NCI-H345 treated with DMSO at 0.1 percent for 48 hours (cell line): ENCODE results near the gene FBXO36.
"Not testable (repeated sequence)": the region's sequence is repeated elsewhere in the genome, so short reads cannot be mapped to it uniquely, and the experiment has no call there.

ENCODE experiments used
- DNase-seq: peaks from one replicate; lab custom pipeline; 2025; ENCODE audit not compliant: unreplicated experiment; lab: John Stamatoyannopoulos, UW

The FBXO36 gene, protein sequence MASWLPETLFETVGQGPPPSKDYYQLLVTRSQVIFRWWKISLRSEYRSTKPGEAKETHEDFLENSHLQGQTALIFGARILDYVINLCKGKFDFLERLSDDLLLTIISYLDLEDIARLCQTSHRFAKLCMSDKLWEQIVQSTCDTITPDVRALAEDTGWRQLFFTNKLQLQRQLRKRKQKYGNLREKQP

GRCh38 chr2:229922449-229923386 is at the start of gene FBXO36:
TSS of gene FBXO36 (plus strand) at chr2:229922503. CDS start at chr2:229922514, 11 bp downstream.
- DNase-seq: peak; percentile 90

GRCh38 chr2:229873123-229873581 is 49.2 kb upstream of the FBXO36 start:
- no peak for DNase-seq

- no peak for DNase-seq
These were observed 47.7 kb upstream of the FBXO36 start for GRCh38 chr2:229874647-229875046.

GRCh38 chr2:229875549-229875948 is 46.8 kb upstream of the FBXO36 start:
- no peak for DNase-seq

GRCh38 chr2:229879191-229879950 is 42.9 kb upstream of the FBXO36 start:
- no peak for DNase-seq

GRCh38 chr2:229880892-229881586 is 41.3 kb upstream of the FBXO36 start:
- DNase-seq: no peak

DNA sequence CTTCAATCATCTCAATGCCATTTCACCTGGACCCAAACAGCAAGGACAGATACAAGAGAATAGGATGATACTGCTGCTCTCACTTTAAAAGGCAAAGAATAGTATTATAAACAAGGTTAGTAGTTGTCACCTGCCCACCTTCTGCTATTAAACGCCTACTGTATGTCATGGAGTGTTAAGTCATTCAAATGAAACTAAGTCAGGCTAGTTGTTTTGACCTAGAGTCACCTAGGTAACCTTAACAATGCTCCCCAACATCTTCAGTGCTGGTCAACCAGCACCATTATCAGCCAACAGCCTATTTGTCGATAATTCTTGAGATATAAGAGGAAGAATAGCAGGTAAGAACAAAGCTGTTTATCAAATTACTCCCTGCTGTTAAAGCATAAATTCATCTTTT is 39.7 kb upstream of the FBXO36 start:
- DNase-seq: no peak

DNA sequence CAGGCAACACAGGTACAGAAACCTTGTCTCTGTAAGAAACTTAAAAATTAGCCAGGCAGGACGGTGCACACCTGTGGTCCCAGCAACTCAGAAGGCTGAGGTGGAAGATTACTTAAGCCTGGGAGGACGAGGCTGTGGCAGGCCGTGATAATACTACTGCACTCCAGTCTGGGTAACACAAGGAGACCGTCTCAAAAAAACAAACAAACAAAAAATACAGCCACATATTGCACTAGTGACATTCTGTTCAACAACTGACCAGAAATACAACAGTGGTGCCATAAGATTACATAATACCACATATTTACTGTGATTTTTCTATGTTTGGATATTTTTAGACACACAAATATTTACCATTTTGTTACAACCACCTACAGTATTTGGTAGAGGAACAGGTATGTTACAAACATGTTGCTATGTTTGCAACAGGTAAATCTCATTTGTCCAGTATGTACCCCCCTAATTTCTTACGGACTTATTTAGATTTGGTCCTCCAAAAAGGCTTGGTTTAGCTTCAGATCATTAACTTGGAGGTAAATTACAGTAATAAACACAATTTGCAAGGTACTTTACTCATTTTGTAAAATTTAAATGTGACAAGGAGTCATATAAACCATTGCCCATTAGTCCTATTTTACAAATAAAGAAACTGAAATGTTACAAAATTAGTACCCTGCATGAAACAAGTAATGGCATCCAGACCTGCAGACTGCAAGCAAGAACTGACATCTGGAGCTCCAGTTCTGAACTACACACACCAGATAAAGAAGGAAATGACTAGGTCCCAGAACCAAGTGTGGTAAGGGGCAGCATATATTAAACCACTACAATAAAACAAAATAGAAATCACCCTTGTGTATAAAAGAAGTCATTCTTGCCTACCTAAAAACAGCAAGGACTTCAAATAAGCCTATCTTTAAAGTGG is 37.3 kb upstream of the FBXO36 start:
- DNase-seq: no peak

- DNase-seq: no peak
These were observed 34.9 kb upstream of the FBXO36 start for GRCh38 chr2:229887441-229887840.

GRCh38 chr2:229888031-229888430 is 34.3 kb upstream of the FBXO36 start:
- DNase-seq: no peak

- DNase-seq: no peak
These were observed 33.3 kb upstream of the FBXO36 start for GRCh38 chr2:229889023-229889422.

- no peak for DNase-seq
These were observed 25.4 kb upstream of the FBXO36 start for GRCh38 chr2:229896857-229897256.

DNA sequence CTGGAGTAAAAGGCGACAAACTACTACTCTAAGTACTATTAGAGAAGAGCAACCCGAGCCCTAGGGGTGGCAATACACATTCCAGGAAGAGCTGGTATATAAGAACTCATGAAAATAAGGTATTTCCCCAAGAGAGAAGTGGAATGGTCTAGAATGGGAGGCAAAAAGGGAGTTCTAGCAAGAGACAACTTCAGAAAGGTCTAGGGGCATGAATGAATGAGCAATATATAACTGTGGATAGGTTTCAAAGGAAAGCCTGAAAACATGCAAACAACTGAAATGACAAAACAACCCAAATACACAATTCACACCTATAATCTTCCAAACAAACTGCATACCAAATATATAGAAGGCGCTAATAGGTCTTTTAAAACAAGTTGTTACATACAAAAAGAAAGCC is 22.7 kb upstream of the FBXO36 start:
- no peak for DNase-seq

DNA sequence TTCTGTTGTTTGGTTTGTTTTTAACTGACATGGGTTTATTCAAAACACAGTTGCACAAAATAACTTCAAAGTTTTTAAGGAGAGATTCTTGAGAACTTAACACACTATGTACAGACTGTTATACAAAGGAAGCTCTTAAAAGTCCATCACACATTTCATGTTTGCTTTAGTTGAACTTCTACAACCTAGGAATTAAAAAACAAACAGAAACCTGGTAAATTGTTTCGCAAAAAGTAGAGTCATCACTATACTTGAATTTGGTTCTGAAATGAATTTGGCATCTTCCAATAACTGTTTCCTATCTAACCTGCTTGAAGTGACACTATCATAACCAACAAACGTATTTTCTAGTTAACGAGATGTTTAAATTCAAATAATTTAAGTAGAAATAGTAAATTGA is 22.3 kb upstream of the FBXO36 start:
- no peak for DNase-seq

DNA sequence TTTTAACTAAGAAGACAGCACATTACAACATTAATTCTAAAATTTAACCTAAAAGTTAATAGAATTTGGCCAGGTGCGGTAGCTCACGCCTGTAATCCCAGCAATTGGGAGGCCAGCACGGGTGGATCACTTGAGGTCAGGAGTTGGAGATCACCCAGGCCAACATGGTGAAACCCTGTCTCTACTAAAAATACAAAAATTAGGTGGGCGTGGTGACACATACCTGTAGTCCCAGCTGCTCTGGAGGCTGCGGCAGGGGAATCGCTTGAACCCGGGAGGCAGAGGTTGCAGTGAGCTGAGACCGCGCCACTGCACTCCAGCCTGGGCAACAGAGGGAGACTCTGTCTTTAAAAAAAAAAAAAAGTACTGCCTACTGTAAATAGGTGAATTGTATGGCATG is 21.8 kb upstream of the FBXO36 start:
- not testable (repeated sequence) for DNase-seq

DNA sequence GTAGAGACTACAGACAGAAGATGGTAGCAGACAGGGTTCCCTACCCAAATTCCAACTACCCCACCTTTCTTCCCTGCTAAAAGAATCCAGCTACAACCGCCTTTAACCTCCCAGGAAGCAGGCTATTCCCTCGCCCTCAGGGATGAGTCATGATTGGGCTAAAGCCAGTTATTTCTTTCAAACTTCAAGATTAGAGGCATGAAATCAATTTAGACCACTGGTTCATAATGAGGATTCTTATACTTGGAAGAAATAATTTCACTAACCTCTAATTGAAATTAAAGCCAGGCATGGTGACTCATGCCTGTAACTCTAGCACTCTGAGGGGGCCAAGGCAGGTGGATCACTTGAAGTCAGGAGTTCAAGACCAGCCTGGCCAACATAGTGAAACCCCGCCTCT is 20.5 kb upstream of the FBXO36 start:
- DNase-seq: no peak

GRCh38 chr2:229903037-229903436 is 19.3 kb upstream of the FBXO36 start:
- DNase-seq: no peak

DNA sequence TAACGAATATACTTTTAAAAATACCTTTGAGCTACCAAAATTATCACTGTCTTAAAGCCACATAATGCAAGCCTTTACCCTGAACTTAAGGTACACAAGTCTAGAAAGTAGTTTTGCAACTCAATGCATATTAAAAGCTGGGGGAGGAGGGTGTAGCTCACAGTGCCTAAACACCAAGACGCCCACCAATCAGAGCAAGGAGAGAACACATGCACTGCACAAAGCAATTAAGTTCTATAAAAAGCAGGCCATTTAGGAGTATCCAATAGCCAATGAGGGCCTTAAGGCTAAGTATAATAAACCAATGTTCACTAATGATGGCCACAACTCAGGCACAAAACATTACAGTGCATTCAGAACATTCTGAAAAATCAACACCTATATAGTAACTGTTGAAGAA is 16.7 kb upstream of the FBXO36 start:
- no peak for DNase-seq

- no peak for DNase-seq
These were observed 13.2 kb upstream of the FBXO36 start for GRCh38 chr2:229909090-229909489.
